Neural progenitor cell (in vitro differentiated cells): Measurements from ENCODE around the gene ATP8B2.

Experiments used
- EZH2 ChIP-seq: fragments of 200-600 bp; sonication (generic); IDR thresholded peaks from 2 replicates; pipeline ENCODE4 v1.6.1; 2017; ENCODE audit warnings: antibody characterized with exemption, mild to moderate bottlenecking, moderate library complexity
- EZH2phosphoT487 ChIP-seq: fragments of 200-600 bp; sonication (generic); IDR thresholded peaks from 2 replicates; pipeline ENCODE4 v1.6.1; 2017; ENCODE audit warnings: antibody characterized with exemption
- TF ChIP-seq, protein P1 (sequence below): fragments of 200-600 bp; sonication (generic); IDR thresholded peaks from 2 replicates; pipeline ENCODE4 v1.5.1; 2017; ENCODE audit warnings: antibody characterized with exemption, mild to moderate bottlenecking

DNA sequence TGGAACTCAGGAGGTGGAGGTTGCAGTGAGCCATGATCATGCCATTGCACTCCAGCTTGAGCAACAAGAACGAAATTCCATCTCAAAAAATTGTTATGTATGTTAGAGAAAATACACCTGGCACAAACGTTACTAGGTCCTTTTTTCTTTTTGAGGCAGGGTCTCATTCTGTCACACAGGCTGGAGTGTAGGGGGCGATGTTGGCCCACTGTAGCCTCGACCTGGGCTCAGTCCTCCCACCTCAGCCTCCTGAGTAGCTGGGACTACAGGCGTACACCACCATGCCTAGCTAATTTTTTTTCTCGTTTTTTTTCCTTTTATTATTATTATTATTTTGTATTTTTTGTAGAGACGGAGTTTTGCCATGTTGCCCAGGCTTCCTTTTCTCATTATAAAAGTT lies 48.5 kb upstream of the ATP8B2 start:
- TF ChIP-seq, protein P1, sequence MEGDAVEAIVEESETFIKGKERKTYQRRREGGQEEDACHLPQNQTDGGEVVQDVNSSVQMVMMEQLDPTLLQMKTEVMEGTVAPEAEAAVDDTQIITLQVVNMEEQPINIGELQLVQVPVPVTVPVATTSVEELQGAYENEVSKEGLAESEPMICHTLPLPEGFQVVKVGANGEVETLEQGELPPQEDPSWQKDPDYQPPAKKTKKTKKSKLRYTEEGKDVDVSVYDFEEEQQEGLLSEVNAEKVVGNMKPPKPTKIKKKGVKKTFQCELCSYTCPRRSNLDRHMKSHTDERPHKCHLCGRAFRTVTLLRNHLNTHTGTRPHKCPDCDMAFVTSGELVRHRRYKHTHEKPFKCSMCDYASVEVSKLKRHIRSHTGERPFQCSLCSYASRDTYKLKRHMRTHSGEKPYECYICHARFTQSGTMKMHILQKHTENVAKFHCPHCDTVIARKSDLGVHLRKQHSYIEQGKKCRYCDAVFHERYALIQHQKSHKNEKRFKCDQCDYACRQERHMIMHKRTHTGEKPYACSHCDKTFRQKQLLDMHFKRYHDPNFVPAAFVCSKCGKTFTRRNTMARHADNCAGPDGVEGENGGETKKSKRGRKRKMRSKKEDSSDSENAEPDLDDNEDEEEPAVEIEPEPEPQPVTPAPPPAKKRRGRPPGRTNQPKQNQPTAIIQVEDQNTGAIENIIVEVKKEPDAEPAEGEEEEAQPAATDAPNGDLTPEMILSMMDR: peak; percentile 45
- TF ChIP-seq EZH2 (no peak), EZH2phosphoT487 (no peak)
